ENCODE results near the gene ANXA7.
"Not testable (repeated sequence)": the region's sequence is repeated elsewhere in the genome, so short reads cannot be mapped to it uniquely, and the experiment has no call there.

The ANXA7 gene

GRCh38 chr10:73332379-73332778 is 81.5 kb downstream of the ANXA7 start:
- DNase-seq = no peak

- DNase-seq = not testable (repeated sequence)
Measured at GRCh38 chr10:73328523-73328922, 85.3 kb downstream of the ANXA7 start.

GRCh38 chr10:73325290-73325689 is 88.6 kb downstream of the ANXA7 start:
- not testable (repeated sequence) for DNase-seq

Measured in DMS79 treated with DMSO at 0.1 percent for 48 hours (cell line).